B cell (primary cell): ENCODE measurements around the gene RRBP1. TPM values are rescaled to one million over a fixed set of nuclear protein-coding genes. Genes with fewer than 3 reads are reported as not detected.

Experiments used
- ATAC-seq: fragments of 200-7000 bp; cut with Tn5 transposase; one replicate; pipeline ENCODE4 v1.10.0; 2021; ENCODE audit warnings: low read depth, mild to moderate bottlenecking, moderate number of reproducible peaks, moderate library complexity
- CTCF ChIA-PET: fragments of 350-600 bp; sonication (Branson Sonifier 250); formaldehyde crosslinking; loops from one replicate; lab custom pipeline; 2021; ENCODE audit warnings: antibody characterized with exemption, inconsistent platforms; lab: Charles Lee
- POLR2A ChIA-PET: fragments of 350-600 bp; sonication (Branson Sonifier 250); formaldehyde crosslinking; loops from one replicate; lab custom pipeline; 2021; ENCODE audit warnings: antibody characterized with exemption; lab: Charles Lee
- DNase-seq: peaks from one replicate; pipeline ENCODE4 v3.0.0; 2013
- H2AFZ ChIP-seq: 2 replicates; pipeline ENCODE4 v1.6.1; 2012; ENCODE audit warnings: mild to moderate bottlenecking, low read depth, low read length; ENCODE audit not compliant: insufficient read depth, poor library complexity, severe bottlenecking
- H3K27ac ChIP-seq, 2 donors: 1 replicate in 1 of 2; 2 replicates in 1 of 2; pipeline ENCODE4 v1.5.1; 2012 to 2013; ENCODE audit warnings: low read length in 2 of 2, mild to moderate bottlenecking in 2 of 2, moderate library complexity in 1 of 2
- H3K27me3 ChIP-seq, 4 experiments: fragments of 200-600 bp in 1 of 4; sonication (generic) in 1 of 4; replicated peaks in 1 of 4; 1 replicate in 2 of 4; 2 replicates in 2 of 4; pipeline versions ENCODE4 v1.6.1 to v1.7.0; 2013 to 2016; ENCODE audit warnings: low read length in 3 of 4, mild to moderate bottlenecking in 2 of 4, mixed read lengths in 1 of 4, moderate library complexity in 1 of 4; ENCODE audit not compliant: insufficient read depth in 4 of 4, control insufficient read depth in 3 of 4; ENCODE audit errors: control extremely low read depth in 1 of 4
- H3K36me3 ChIP-seq, 2 experiments: replicated peaks in 1 of 2; 1 replicate in 1 of 2; 2 replicates in 1 of 2; pipeline versions ENCODE4 v1.6.1 to v1.7.1; 2013; ENCODE audit warnings: low read length in 1 of 2; ENCODE audit not compliant: insufficient read depth in 2 of 2, control insufficient read depth in 1 of 2; ENCODE audit errors: control extremely low read depth in 1 of 2, extremely low read depth in 1 of 2
- H3K4me1 ChIP-seq, 2 donors: fragments of 200-600 bp in 1 of 2; sonication (generic) in 1 of 2; 1 replicate in 1 of 2; 2 replicates in 1 of 2; pipeline versions ENCODE4 v1.5.1 to v1.6.1; 2013 to 2017; ENCODE audit warnings: low read length in 2 of 2; ENCODE audit not compliant: control insufficient read depth in 2 of 2, insufficient read depth in 2 of 2
- H3K4me2 ChIP-seq: replicated peaks from 2 replicates; pipeline ENCODE3; 2012; ENCODE audit warnings: mild to moderate bottlenecking, low read depth, low read length; ENCODE audit not compliant: poor library complexity, severe bottlenecking
- H3K4me3 ChIP-seq, 5 experiments: fragments of 200-600 bp in 1 of 5; sonication (generic) in 1 of 5; 1 replicate in 3 of 5; 2 replicates in 2 of 5; pipeline versions ENCODE4 v1.5.1 to v1.7.0; 2011 to 2016; ENCODE audit warnings: low read length in 4 of 5, mild to moderate bottlenecking in 4 of 5, low read depth in 2 of 5, control low read depth in 1 of 5, moderate library complexity in 1 of 5; ENCODE audit not compliant: insufficient read depth in 1 of 5; ENCODE audit errors: control extremely low read depth in 1 of 5, extremely low read depth in 1 of 5
- H3K79me2 ChIP-seq: fragments of 200-600 bp; sonication (generic); one replicate; pipeline ENCODE4 v1.6.0; 2016; ENCODE audit warnings: low read length; ENCODE audit not compliant: control insufficient read depth, insufficient read depth
- H3K9ac ChIP-seq: fragments of 200-600 bp; sonication (generic); 2 replicates; pipeline ENCODE4 v1.6.1; 2017; ENCODE audit warnings: mild to moderate bottlenecking, low read length, moderate library complexity
- H3K9me3 ChIP-seq, 3 donors: one replicate each; pipeline versions ENCODE4 v1.6.1 to v1.7.1; 2013; ENCODE audit warnings: low read length in 2 of 3; ENCODE audit not compliant: control insufficient read depth in 2 of 3, insufficient read depth in 1 of 3; ENCODE audit errors: control extremely low read depth in 1 of 3
- H4K20me1 ChIP-seq: 2 replicates; pipeline ENCODE4 v1.6.0; 2012; ENCODE audit warnings: mild to moderate bottlenecking, low read length; ENCODE audit not compliant: insufficient read depth, control insufficient read depth, poor library complexity, severe bottlenecking
- H3K27ac Mint-ChIP-seq: one replicate; pipeline ENCODE4 v1.8.0; 2021; ENCODE audit warnings: mixed read lengths
- H3K27me3 Mint-ChIP-seq: one replicate; pipeline ENCODE4 v1.8.0; 2021; ENCODE audit warnings: mixed read lengths
- H3K4me1 Mint-ChIP-seq: one replicate; pipeline ENCODE4 v1.8.0; 2021; ENCODE audit warnings: mixed read lengths
- H3K4me3 Mint-ChIP-seq: one replicate; pipeline ENCODE4 v1.8.0; 2021; ENCODE audit warnings: mixed read lengths
- H3K9me3 Mint-ChIP-seq: one replicate; pipeline ENCODE4 v1.8.0; 2022; ENCODE audit warnings: mixed read lengths; ENCODE audit not compliant: insufficient read depth
- CTCF ChIP-seq: fragments of 200-600 bp; IDR thresholded peaks from one replicate; pipeline ENCODE4 v1.8.0; 2022; ENCODE audit warnings: antibody characterized with exemption, mild to moderate bottlenecking
- EZH2 ChIP-seq: IDR thresholded peaks from 2 replicates; pipeline ENCODE4 v1.6.1; 2012; ENCODE audit warnings: borderline replicate concordance, low read depth, mild to moderate bottlenecking, moderate library complexity, low read length; ENCODE audit not compliant: insufficient read depth, poor library complexity, severe bottlenecking
- WGBS: methylation state at CpG from one replicate; pipeline ENCODE4 v1.1.5; 2013; ENCODE audit warnings: missing lambda C conversion rate; ENCODE audit not compliant: insufficient coverage; 5-methylcytosine and 5-hydroxymethylcytosine counted together
- intact Hi-C: fragments of 100-400 bp; cut with micrococcal nuclease; formaldehyde crosslinking; loops from one replicate; pipeline ENCODE4 v1.10.0; 2022
- polyA plus RNA-seq: library from polyadenylated mRNA; depleted of rRNA; stranded (reverse); fragments of >200 nt; gene quantifications from 2 replicates; pipeline ENCODE4 v1.2.3, GENCODE V29; 2012
- total RNA-seq, 2 donors: library from RNA; stranded (reverse); fragments of 120-200 nt in 1 of 2; gene quantifications; 1 replicate in 1 of 2; 2 replicates in 1 of 2; pipeline versions ENCODE4 v1.2.3 to v1.2.4, GENCODE V29; 2013 to 2022

Gene RRBP1
- total and polyA plus RNA-seq, 2 donors (not counting 1 experiment from before 2014, with no cell fraction given): 10.9 to 27.5 TPM

- peaks cover 0 to 10% (median 6%) of the 10 kb centered on the region in 4 experiments for H3K27me3 ChIP-seq
- no peak overlapping the region for H2AFZ ChIP-seq
- peaks cover 0 to 6% (median 0%) of the 10 kb centered on the region in 3 donors for H3K9me3 ChIP-seq
- H4K20me1 ChIP-seq: no peaks in the 10 kb centered on the region
- H3K4me1 Mint-ChIP-seq: no peaks in the 10 kb centered on the region
- no peaks in the 10 kb centered on the region for H3K36me3 ChIP-seq
- POLR2A ChIA-PET: no interaction called here
- H3K4me3 ChIP-seq: no peak overlapping the region
- DNase-seq: no peak
- TF ChIP-seq CTCF (no peak), EZH2 (no peak)
- H3K4me3 Mint-ChIP-seq: no peak overlapping the region
- peaks cover 9% of the 10 kb centered on the region for H3K9me3 Mint-ChIP-seq
- H3K79me2 ChIP-seq: no peaks in the 10 kb centered on the region
- H3K27ac Mint-ChIP-seq: no peak overlapping the region
- CTCF ChIA-PET: no interaction called here
- no peak for ATAC-seq
- no peak overlapping the region for H3K27ac ChIP-seq
- intact Hi-C loops: no loop called here
- no peak overlapping the region for H3K4me2 ChIP-seq
- 92% methylated on average over 17 of the region's 18 CpGs for WGBS
- no peak overlapping the region for H3K9ac ChIP-seq
- H3K4me1 ChIP-seq: no peaks in the 10 kb centered on the region
- peaks cover 43% of the 10 kb centered on the region for H3K27me3 Mint-ChIP-seq
These were observed 11.5 kb upstream of the RRBP1 start for GRCh38 chr20:17693444-17694001.

- TF ChIP-seq EZH2: no peak
- no peak for TF ChIP-seq CTCF
- WGBS: no CpG with 5 or more reads among the region's 2 CpGs
- no peak overlapping the region for H3K4me3 ChIP-seq
- H2AFZ ChIP-seq: no peak overlapping the region
- peaks cover 51% of the 10 kb centered on the region for H3K27me3 Mint-ChIP-seq
- ATAC-seq (no peak), DNase-seq (no peak)
- H3K9me3 Mint-ChIP-seq: peaks cover 9% of the 10 kb centered on the region
- H3K79me2 ChIP-seq: no peaks in the 10 kb centered on the region
- intact Hi-C loops: no loop called here
- H3K9me3 ChIP-seq: peaks cover 0 to 6% (median 2%) of the 10 kb centered on the region in 3 donors
- H3K27me3 ChIP-seq: peaks cover 0 to 10% (median 6%) of the 10 kb centered on the region in 4 experiments
- ChIA-PET CTCF (interaction anchor here (1.5 to 3.3 kb wide), 2 partner anchors 9 to 304 kb away, joined by 4 to 23 read pairs; partner anchors contain the start of gene RRBP1), POLR2A (no interaction called here)
- no peaks in the 10 kb centered on the region for H3K36me3 ChIP-seq
- H3K27ac ChIP-seq: no peak overlapping the region
- H3K4me3 Mint-ChIP-seq: no peak overlapping the region
- H3K9ac ChIP-seq: no peak overlapping the region
- no peak overlapping the region for H3K4me2 ChIP-seq
- H4K20me1 ChIP-seq: no peaks in the 10 kb centered on the region
- H3K4me1 Mint-ChIP-seq: no peaks in the 10 kb centered on the region
- no peaks in the 10 kb centered on the region for H3K4me1 ChIP-seq
- H3K27ac Mint-ChIP-seq: no peak overlapping the region
These were observed 9.7 kb upstream of the RRBP1 start for GRCh38 chr20:17691758-17692157.
